Adrenal gland (tissue), 5 donors: Measurements from ENCODE around the gene DCHS2.

Source experiments
- POLR2A ChIP-seq, 2 donors: fragments of 450-650 bp; IDR thresholded peaks; one replicate each; pipeline ENCODE4 v1.6.1; 2017; ENCODE audit warnings: antibody characterized with exemption in 2 of 2, mild to moderate bottlenecking in 2 of 2, moderate library complexity in 1 of 2
- TF ChIP-seq, protein P1 (sequence below), 6 experiments: fragments of 450-650 bp in 4 of 6; fragments of 200-600 bp in 2 of 6; sonication (generic) in 1 of 6; IDR thresholded peaks; 1 replicate in 5 of 6; 2 replicates in 1 of 6; pipeline versions ENCODE4 v1.5.1 to v1.8.0; 2016 to 2021; ENCODE audit warnings: antibody characterized with exemption in 6 of 6, mild to moderate bottlenecking in 2 of 6, moderate library complexity in 1 of 6
- donor health status: DM: no; HTN: no; CAD: no.

DNA sequence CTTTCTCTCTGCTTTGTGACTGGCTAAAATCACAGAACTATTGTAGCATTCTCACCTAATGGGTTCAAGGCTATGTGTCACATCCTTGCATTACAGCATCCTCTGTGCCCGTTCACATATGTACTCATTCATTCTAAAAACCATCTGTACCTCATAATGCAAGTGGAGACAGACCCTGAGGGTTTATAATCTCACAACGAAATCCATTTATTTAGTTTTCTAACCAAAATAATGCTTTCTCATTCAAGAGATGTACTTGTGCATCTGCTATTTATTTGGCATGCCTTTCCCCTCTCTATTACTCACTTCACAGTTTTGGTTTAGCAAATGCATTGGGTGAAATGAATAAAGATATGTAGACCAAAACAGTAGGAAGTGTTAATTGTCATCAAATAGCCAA is 261.5 kb downstream of the DCHS2 start:
- TF ChIP-seq, protein P1, sequence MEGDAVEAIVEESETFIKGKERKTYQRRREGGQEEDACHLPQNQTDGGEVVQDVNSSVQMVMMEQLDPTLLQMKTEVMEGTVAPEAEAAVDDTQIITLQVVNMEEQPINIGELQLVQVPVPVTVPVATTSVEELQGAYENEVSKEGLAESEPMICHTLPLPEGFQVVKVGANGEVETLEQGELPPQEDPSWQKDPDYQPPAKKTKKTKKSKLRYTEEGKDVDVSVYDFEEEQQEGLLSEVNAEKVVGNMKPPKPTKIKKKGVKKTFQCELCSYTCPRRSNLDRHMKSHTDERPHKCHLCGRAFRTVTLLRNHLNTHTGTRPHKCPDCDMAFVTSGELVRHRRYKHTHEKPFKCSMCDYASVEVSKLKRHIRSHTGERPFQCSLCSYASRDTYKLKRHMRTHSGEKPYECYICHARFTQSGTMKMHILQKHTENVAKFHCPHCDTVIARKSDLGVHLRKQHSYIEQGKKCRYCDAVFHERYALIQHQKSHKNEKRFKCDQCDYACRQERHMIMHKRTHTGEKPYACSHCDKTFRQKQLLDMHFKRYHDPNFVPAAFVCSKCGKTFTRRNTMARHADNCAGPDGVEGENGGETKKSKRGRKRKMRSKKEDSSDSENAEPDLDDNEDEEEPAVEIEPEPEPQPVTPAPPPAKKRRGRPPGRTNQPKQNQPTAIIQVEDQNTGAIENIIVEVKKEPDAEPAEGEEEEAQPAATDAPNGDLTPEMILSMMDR (IDR thresholded peaks at IDR 0.05): no peak
- no peak for TF ChIP-seq POLR2A (IDR thresholded peaks at IDR 0.05)
